Measurements from ENCODE around the gene GOLGA6B. TPM values are rescaled to one million over a fixed set of nuclear protein-coding genes. Genes with fewer than 3 reads are reported as not detected.
"Not testable (repeated sequence)": the region's sequence is repeated elsewhere in the genome, so short reads cannot be mapped to it uniquely, and the experiment has no call there.

Gene GOLGA6B
- total and polyA plus RNA-seq, 2 of the 4 experiments (the other 2 are of a cell fraction) = not detected

- H2BK15ac ChIP-seq (ENCODE audit: low read depth, low read length); H3K36me3 ChIP-seq (ENCODE audit: control insufficient read depth, insufficient read depth, low read length); H3K23ac ChIP-seq (ENCODE audit: low read depth, low read length); H4K91ac ChIP-seq (ENCODE audit: insufficient read depth, low read depth, low read length); H3K14ac ChIP-seq (replicated peaks; ENCODE audit: low read depth, low read length); H3K18ac ChIP-seq (ENCODE audit: low read depth, low read length); H3K56ac ChIP-seq (ENCODE audit: extremely low read depth, insufficient read depth, low read length); H3K9ac ChIP-seq (ENCODE audit: low read depth, low read length); intact Hi-C loops (cut with micrococcal nuclease); H4K20me1 ChIP-seq (ENCODE audit: insufficient read depth, low read length); H3K9me1 ChIP-seq (ENCODE audit: insufficient read depth, low read length); H3K9me3 ChIP-seq (ENCODE audit: control insufficient read depth, insufficient read depth, low read length); H2AFZ ChIP-seq (replicated peaks; ENCODE audit: low read length, poor library complexity); H2BK20ac ChIP-seq (ENCODE audit: low read depth, low read length); H3K27ac ChIP-seq (ENCODE audit: insufficient read depth, low read length); H2BK120ac ChIP-seq (ENCODE audit: low read depth, low read length); H2BK5ac ChIP-seq (ENCODE audit: low read depth, low read length, poor library complexity, severe bottlenecking); H3K27me3 ChIP-seq (ENCODE audit: control insufficient read depth, insufficient read depth, low read length); H3K79me1 ChIP-seq (ENCODE audit: low read depth in 1 of 2, low read length in 2 of 2); H3K4ac ChIP-seq (ENCODE audit: low read depth, low read length); H2AK5ac ChIP-seq (ENCODE audit: low read depth, low read length); H3K4me1 ChIP-seq (ENCODE audit: control insufficient read depth, insufficient read depth, low read length); dilution Hi-C loops (cut with HindIII; ENCODE audit: low sequenced_read_pairs, unreplicated experiment); CTCF ChIA-PET; H3K4me2 ChIP-seq (ENCODE audit: low read depth, low read length); BruUV-seq (replicated peaks); H2AK9ac ChIP-seq (replicated peaks; ENCODE audit: low read depth, low read length, poor library complexity); POLR2A ChIA-PET (ENCODE audit: unreplicated experiment): not testable (repeated sequence)
- Histone ChIP-seq H4K5ac (ENCODE audit: low read depth, low read length) (peak overlapping the region; percentile 53; the same call in 1 of the 2 replicates), H3K4me3 (ENCODE audit: insufficient read depth, low read depth, low read length) (peak overlapping the region; percentile 38), H4K8ac (ENCODE audit: low read depth in 2 of 2, low read length in 2 of 2) (peak overlapping the region in 1 of 2 experiments; percentile 68; a peak in 1 of 4 replicates)
- WGBS, 2 experiments (ENCODE audit: extremely low coverage in 2 of 2, insufficient read length in 1 of 2) = no CpG with 5 or more reads among the region's 43 CpGs
- TF ChIP-seq USF2 (IDR thresholded peaks at IDR 0.05; ENCODE audit: low read depth, low read length) = peak; percentile 38; the same call in 1 of the 2 replicates
- in situ Hi-C loops (cut with MboI; ENCODE audit: low sequenced_read_pairs) = loop anchor here (25.0 kb wide), 1 partner anchor 1476 kb away; no protein-coding TSS in a partner anchor
- ATAC-seq (ENCODE audit: low read depth) (peak; percentile 96), DNase-seq (peak; percentile 47)
Measured at GRCh38 chr15:72636519-72637282, 17.8 kb upstream of the GOLGA6B start.

GRCh38 chr15:72639759-72640483 lies 14.6 kb upstream of the GOLGA6B start:
- H4K91ac ChIP-seq (ENCODE audit: insufficient read depth, low read depth, low read length); H2AK5ac ChIP-seq (ENCODE audit: low read depth, low read length); intact Hi-C loops (cut with micrococcal nuclease); H3K4me2 ChIP-seq (ENCODE audit: low read depth, low read length); CTCF ChIA-PET; H3K4me3 ChIP-seq (ENCODE audit: insufficient read depth, low read depth, low read length); DNase-seq; H3K36me3 ChIP-seq (ENCODE audit: control insufficient read depth, insufficient read depth, low read length); H3K9ac ChIP-seq (ENCODE audit: low read depth, low read length); H3K9me3 ChIP-seq (ENCODE audit: control insufficient read depth, insufficient read depth, low read length); H4K20me1 ChIP-seq (ENCODE audit: insufficient read depth, low read length); ATAC-seq (ENCODE audit: low read depth); H3K18ac ChIP-seq (ENCODE audit: low read depth, low read length); H3K14ac ChIP-seq (replicated peaks; ENCODE audit: low read depth, low read length); H3K27ac ChIP-seq (ENCODE audit: insufficient read depth, low read length); H3K23ac ChIP-seq (ENCODE audit: low read depth, low read length); H4K8ac ChIP-seq (ENCODE audit: low read depth in 2 of 2, low read length in 2 of 2); dilution Hi-C loops (cut with HindIII; ENCODE audit: low sequenced_read_pairs, unreplicated experiment); H3K4me1 ChIP-seq (ENCODE audit: control insufficient read depth, insufficient read depth, low read length); POLR2A ChIA-PET (ENCODE audit: unreplicated experiment); H2BK120ac ChIP-seq (ENCODE audit: low read depth, low read length); H3K4ac ChIP-seq (ENCODE audit: low read depth, low read length); H2BK15ac ChIP-seq (ENCODE audit: low read depth, low read length); H3K79me1 ChIP-seq (ENCODE audit: low read depth in 1 of 2, low read length in 2 of 2); H3K27me3 ChIP-seq (ENCODE audit: control insufficient read depth, insufficient read depth, low read length); H4K5ac ChIP-seq (ENCODE audit: low read depth, low read length); H2AK9ac ChIP-seq (replicated peaks; ENCODE audit: low read depth, low read length, poor library complexity); BruUV-seq (replicated peaks); H3K56ac ChIP-seq (ENCODE audit: extremely low read depth, insufficient read depth, low read length); H2AFZ ChIP-seq (replicated peaks; ENCODE audit: low read length, poor library complexity); H2BK20ac ChIP-seq (ENCODE audit: low read depth, low read length); H2BK5ac ChIP-seq (ENCODE audit: low read depth, low read length, poor library complexity, severe bottlenecking); H3K9me1 ChIP-seq (ENCODE audit: insufficient read depth, low read length): not testable (repeated sequence)
- in situ Hi-C loops (cut with MboI; ENCODE audit: low sequenced_read_pairs) = loop anchor here (25.0 kb wide), 1 partner anchor 1472 kb away; no protein-coding TSS in a partner anchor
- no CpG with 5 or more reads among the region's 26 CpGs for WGBS, 2 experiments (ENCODE audit: extremely low coverage in 2 of 2, insufficient read length in 1 of 2)

All from IMR-90 (cell line).